Testis (tissue), 2 donors: ENCODE results near the gene CAD.

Source experiments
- CTCF ChIP-seq, 3 experiments: fragments of 450-650 bp in 2 of 3; fragments of 200-600 bp in 1 of 3; sonication (generic) in 1 of 3; IDR thresholded peaks; one replicate each; pipeline ENCODE4 v1.5.1; 2016 to 2019; ENCODE audit warnings: antibody characterized with exemption in 3 of 3, mild to moderate bottlenecking in 2 of 3, moderate library complexity in 1 of 3
- POLR2A ChIP-seq: fragments of 450-650 bp; IDR thresholded peaks from one replicate; pipeline ENCODE4 v1.6.1; 2017; ENCODE audit warnings: antibody characterized with exemption, mild to moderate bottlenecking, moderate library complexity

DNA sequence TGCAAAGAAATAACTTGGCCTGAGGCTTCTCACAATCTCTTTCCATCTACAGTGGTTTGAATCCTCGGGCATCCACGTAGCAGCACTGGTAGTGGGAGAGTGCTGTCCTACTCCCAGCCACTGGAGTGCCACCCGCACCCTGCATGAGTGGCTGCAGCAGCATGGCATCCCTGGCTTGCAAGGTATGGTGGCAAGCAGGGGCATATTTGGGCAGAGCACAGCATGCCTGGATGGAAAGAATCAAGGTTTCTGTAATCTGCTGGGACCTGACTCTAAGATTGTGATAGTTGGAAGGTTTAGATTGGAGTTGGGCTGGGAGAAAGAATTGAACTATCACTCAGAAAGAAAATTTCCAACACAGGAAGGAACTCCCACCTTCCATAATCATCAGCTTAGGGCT is 4.0 kb downstream of the CAD start:
- no peak for TF ChIP-seq CTCF (IDR thresholded peaks at IDR 0.05)
- no peak for TF ChIP-seq POLR2A
